GM23338 (cell line): ENCODE measurements around the gene CGNL1. TPM values are rescaled to one million over a fixed set of nuclear protein-coding genes. Genes with fewer than 3 reads are reported as not detected.

Source experiments
- ATAC-seq: fragments of 200-7000 bp; cut with Tn5 transposase; 3 replicates; pipeline ENCODE4 v1.9.1; 2020
- DNase-seq: peaks from one replicate; pipeline ENCODE4 v3.0.0-alpha.2; 2015; ENCODE audit warnings: low spot score
- H2AFZ ChIP-seq: fragments of 200-600 bp; sonication (generic); 2 replicates; pipeline ENCODE4 v1.8.0; 2016; ENCODE audit warnings: antibody characterized with exemption, mild to moderate bottlenecking, moderate library complexity
- H3F3A ChIP-seq: fragments of 200-600 bp; sonication (generic); replicated peaks from 2 replicates; pipeline ENCODE4 v1.8.0; 2017; ENCODE audit warnings: antibody characterized with exemption, mixed run types, low read depth
- H3K27ac ChIP-seq: fragments of 200-600 bp; sonication (generic); 2 replicates; pipeline ENCODE4 v1.6.1; 2016; ENCODE audit warnings: low read depth
- H3K27me3 ChIP-seq: fragments of 200-600 bp; sonication (generic); 2 replicates; pipeline ENCODE4 v1.8.0; 2016; ENCODE audit warnings: mild to moderate bottlenecking, mixed run types, moderate library complexity; ENCODE audit not compliant: insufficient read depth
- H3K36me3 ChIP-seq: fragments of 200-600 bp; sonication (generic); 2 replicates; pipeline ENCODE4 v1.8.0; 2016; ENCODE audit warnings: mild to moderate bottlenecking; ENCODE audit not compliant: insufficient read depth
- H3K4me1 ChIP-seq: fragments of 200-600 bp; sonication (generic); 2 replicates; pipeline ENCODE4 v1.8.0; 2016; ENCODE audit warnings: mild to moderate bottlenecking, moderate library complexity; ENCODE audit not compliant: insufficient read depth
- H3K4me2 ChIP-seq: fragments of 200-600 bp; sonication (generic); 2 replicates; pipeline ENCODE4 v1.7.1; 2017; ENCODE audit warnings: mixed run types
- H3K4me3 ChIP-seq: fragments of 200-600 bp; sonication (generic); 2 replicates; pipeline ENCODE4 v1.6.1; 2016; ENCODE audit warnings: mixed run types
- H3K79me2 ChIP-seq: fragments of 200-600 bp; sonication (generic); replicated peaks from 2 replicates; pipeline ENCODE4 v1.8.0; 2017; ENCODE audit warnings: mild to moderate bottlenecking; ENCODE audit not compliant: insufficient read depth
- H3K9me2 ChIP-seq: fragments of 200-600 bp; sonication (generic); 2 replicates; pipeline ENCODE4 v1.8.0; 2017; ENCODE audit not compliant: insufficient read depth
- H4K20me1 ChIP-seq: fragments of 200-600 bp; sonication (generic); replicated peaks from 2 replicates; pipeline ENCODE4 v1.8.0; 2017; ENCODE audit warnings: mild to moderate bottlenecking; ENCODE audit not compliant: insufficient read depth
- H3K27ac Mint-ChIP-seq: 2 replicates; pipeline ENCODE4 v1.8.0; 2020; ENCODE audit warnings: inconsistent platforms, mild to moderate bottlenecking, moderate library complexity, mixed read lengths
- H3K27me3 Mint-ChIP-seq: 3 replicates; pipeline ENCODE4 v1.8.0; 2022; ENCODE audit warnings: low read depth, mild to moderate bottlenecking, moderate library complexity, mixed read lengths, inconsistent platforms; ENCODE audit not compliant: insufficient read depth, poor library complexity
- H3K36me3 Mint-ChIP-seq: 3 replicates; pipeline ENCODE4 v1.8.0; 2021; ENCODE audit warnings: low read depth, mild to moderate bottlenecking, inconsistent platforms, moderate library complexity, mixed read lengths
- H3K4me1 Mint-ChIP-seq: 3 replicates; pipeline ENCODE4 v1.8.0; 2020; ENCODE audit warnings: mild to moderate bottlenecking, inconsistent platforms, mixed read lengths
- H3K4me3 Mint-ChIP-seq: 3 replicates; pipeline ENCODE4 v1.8.0; 2021; ENCODE audit warnings: moderate library complexity, mild to moderate bottlenecking, inconsistent platforms, mixed read lengths
- H3K9me3 Mint-ChIP-seq: 3 replicates; pipeline ENCODE4 v1.8.0; 2020; ENCODE audit warnings: moderate library complexity, mild to moderate bottlenecking, inconsistent platforms, mixed read lengths
- EZH2 ChIP-seq: fragments of 200-600 bp; sonication (generic); IDR thresholded peaks from one replicate; pipeline ENCODE4 v1.8.0; 2017; ENCODE audit warnings: antibody characterized with exemption, mild to moderate bottlenecking, low read depth; ENCODE audit not compliant: unreplicated experiment
- EZH2phosphoT487 ChIP-seq: fragments of 200-600 bp; sonication (generic); IDR thresholded peaks from one replicate; pipeline ENCODE4 v1.8.1; 2018; ENCODE audit warnings: antibody characterized with exemption; ENCODE audit not compliant: unreplicated experiment
- JUNB ChIP-seq: IDR thresholded peaks from one replicate; pipeline ENCODE4 v1.6.1; 2016; ENCODE audit warnings: antibody characterized with exemption; ENCODE audit not compliant: unreplicated experiment
- POLR2AphosphoS5 ChIP-seq: IDR thresholded peaks from 2 replicates; pipeline ENCODE4 v1.6.1; 2016; ENCODE audit warnings: antibody characterized with exemption, low read depth
- STAT1 ChIP-seq: IDR thresholded peaks from one replicate; pipeline ENCODE4 v1.6.1; 2016; ENCODE audit warnings: antibody characterized with exemption; ENCODE audit not compliant: unreplicated experiment
- ZNF114 ChIP-seq: fragments of 250-450 bp; sonication (Bioruptor Pico); IDR thresholded peaks from 2 replicates; pipeline ENCODE4 v1.5.0; 2020; ENCODE audit warnings: mild to moderate bottlenecking, moderate library complexity
- polyA plus RNA-seq: library from polyadenylated mRNA; unstranded; fragments of >200 nt; fragmentation: Nextera tagmentation; extraction: Ambion mirVana; gene quantifications from 2 replicates; pipeline ENCODE4 v1.2.1, GENCODE V29; 2016
- total RNA-seq: library from RNA; depleted of rRNA; stranded (reverse); fragments of >200 nt; shearing (Covaris generic); gene quantifications from 2 replicates; pipeline ENCODE4 v1.2.3, GENCODE V29; 2014
- TF ChIP-seq, protein P1 (sequence below): IDR thresholded peaks from 2 replicates; pipeline ENCODE4 v1.6.1; 2016; ENCODE audit warnings: antibody characterized with exemption
- TF ChIP-seq, protein P2 (sequence below): IDR thresholded peaks from one replicate; pipeline ENCODE4 v1.6.1; 2018; ENCODE audit warnings: antibody characterized with exemption; ENCODE audit not compliant: unreplicated experiment
- TF ChIP-seq, protein P3 (sequence below), 2 experiments: fragments of 200-600 bp in 1 of 2; sonication (generic) in 1 of 2; conservative IDR thresholded peaks; 2 replicates each; pipeline versions ENCODE4 v1.5.1 to v1.6.1; 2016 to 2017; ENCODE audit warnings: antibody characterized with exemption in 2 of 2, low read depth in 2 of 2, mild to moderate bottlenecking in 2 of 2, moderate library complexity in 1 of 2

Gene CGNL1
- total and polyA plus RNA-seq, 2 experiments from 2014 or later: 20.0 to 57.8 TPM

DNA sequence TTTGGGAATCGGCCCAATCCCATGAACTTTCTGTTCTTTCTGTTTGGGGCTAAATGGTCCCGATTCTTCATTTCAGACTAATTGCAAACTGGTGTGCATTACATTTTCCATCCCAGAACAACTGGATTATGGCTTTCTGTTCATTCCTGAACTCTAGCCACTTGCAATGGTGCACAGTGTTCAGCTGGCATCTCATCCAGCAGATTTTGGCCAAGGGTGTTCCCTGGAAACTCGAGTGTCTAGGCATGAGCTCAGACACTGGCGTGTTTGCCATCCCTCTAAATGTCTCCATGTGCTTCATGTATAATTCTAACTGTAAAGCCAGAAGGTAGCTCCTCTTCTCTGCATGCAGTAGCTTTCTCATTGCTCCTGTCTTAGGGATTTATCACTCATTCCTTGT, 118.3 kb downstream of the CGNL1 start (continued):
- no peak for TF ChIP-seq STAT1
- TF ChIP-seq JUNB: no peak
- TF ChIP-seq, protein P1, sequence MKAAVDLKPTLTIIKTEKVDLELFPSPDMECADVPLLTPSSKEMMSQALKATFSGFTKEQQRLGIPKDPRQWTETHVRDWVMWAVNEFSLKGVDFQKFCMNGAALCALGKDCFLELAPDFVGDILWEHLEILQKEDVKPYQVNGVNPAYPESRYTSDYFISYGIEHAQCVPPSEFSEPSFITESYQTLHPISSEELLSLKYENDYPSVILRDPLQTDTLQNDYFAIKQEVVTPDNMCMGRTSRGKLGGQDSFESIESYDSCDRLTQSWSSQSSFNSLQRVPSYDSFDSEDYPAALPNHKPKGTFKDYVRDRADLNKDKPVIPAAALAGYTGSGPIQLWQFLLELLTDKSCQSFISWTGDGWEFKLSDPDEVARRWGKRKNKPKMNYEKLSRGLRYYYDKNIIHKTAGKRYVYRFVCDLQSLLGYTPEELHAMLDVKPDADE: no peak
- TF ChIP-seq EZH2phosphoT487: no peak
- TF ChIP-seq, protein P2, sequence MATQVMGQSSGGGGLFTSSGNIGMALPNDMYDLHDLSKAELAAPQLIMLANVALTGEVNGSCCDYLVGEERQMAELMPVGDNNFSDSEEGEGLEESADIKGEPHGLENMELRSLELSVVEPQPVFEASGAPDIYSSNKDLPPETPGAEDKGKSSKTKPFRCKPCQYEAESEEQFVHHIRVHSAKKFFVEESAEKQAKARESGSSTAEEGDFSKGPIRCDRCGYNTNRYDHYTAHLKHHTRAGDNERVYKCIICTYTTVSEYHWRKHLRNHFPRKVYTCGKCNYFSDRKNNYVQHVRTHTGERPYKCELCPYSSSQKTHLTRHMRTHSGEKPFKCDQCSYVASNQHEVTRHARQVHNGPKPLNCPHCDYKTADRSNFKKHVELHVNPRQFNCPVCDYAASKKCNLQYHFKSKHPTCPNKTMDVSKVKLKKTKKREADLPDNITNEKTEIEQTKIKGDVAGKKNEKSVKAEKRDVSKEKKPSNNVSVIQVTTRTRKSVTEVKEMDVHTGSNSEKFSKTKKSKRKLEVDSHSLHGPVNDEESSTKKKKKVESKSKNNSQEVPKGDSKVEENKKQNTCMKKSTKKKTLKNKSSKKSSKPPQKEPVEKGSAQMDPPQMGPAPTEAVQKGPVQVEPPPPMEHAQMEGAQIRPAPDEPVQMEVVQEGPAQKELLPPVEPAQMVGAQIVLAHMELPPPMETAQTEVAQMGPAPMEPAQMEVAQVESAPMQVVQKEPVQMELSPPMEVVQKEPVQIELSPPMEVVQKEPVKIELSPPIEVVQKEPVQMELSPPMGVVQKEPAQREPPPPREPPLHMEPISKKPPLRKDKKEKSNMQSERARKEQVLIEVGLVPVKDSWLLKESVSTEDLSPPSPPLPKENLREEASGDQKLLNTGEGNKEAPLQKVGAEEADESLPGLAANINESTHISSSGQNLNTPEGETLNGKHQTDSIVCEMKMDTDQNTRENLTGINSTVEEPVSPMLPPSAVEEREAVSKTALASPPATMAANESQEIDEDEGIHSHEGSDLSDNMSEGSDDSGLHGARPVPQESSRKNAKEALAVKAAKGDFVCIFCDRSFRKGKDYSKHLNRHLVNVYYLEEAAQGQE: no peak

DNA sequence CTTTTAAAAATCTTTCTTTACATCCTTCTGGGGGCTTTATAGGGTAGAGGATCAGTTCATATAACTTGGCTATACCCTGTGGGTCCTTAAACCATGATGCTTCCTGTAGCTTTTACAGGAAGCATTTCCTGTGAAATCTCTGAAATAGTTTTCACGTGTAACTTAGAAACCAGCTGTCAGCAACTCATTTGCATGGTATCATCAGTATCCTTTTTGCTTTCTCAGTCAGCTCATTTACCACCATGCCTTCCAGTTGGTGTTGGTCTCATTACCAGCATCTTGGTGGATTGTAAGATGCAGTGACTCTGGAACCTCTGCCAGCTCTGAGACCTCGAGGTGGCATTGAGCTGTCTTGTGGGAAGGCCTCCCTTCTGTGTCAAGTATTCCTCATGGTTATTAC, 118.7 kb downstream of the CGNL1 start:
- Mint-ChIP-seq H3K9me3 (no peaks in the 10 kb centered on the region), H3K27me3 (peaks cover 6% of the 10 kb centered on the region), H3K27ac (no peak overlapping the region), H3K36me3 (no peaks in the 10 kb centered on the region), H3K4me3 (no peak overlapping the region), H3K4me1 (peaks cover 14% of the 10 kb centered on the region)
- Histone ChIP-seq H3K4me3 (no peak overlapping the region), H3K9me2 (peaks cover 4% of the 10 kb centered on the region; the same call in 1 of the 2 replicates), H3K36me3 (no peaks in the 10 kb centered on the region; the same call in 1 of the 2 replicates), H3K27ac (no peak overlapping the region), H2AFZ (no peak overlapping the region), H3K79me2 (peaks cover 8% of the 10 kb centered on the region; the same call in 1 of the 2 replicates), H3K27me3 (no peaks in the 10 kb centered on the region), H3F3A (no peaks in the 10 kb centered on the region), H4K20me1 (no peaks in the 10 kb centered on the region; the same call in 1 of the 2 replicates), H3K4me2 (no peak overlapping the region), H3K4me1 (0 out of 2 replicates have a peak, but pooled peaks cover 4% of the 10 kb centered on the region)
- ATAC-seq: no peak
- DNase-seq: no peak
- TF ChIP-seq ZNF114 (CRISPR knock-in tag) (no peak), EZH2phosphoT487 (no peak), EZH2 (no peak), POLR2AphosphoS5 (no peak)
- TF ChIP-seq, protein P1: no peak
- TF ChIP-seq, protein P2: no peak
- TF ChIP-seq, protein P3, sequence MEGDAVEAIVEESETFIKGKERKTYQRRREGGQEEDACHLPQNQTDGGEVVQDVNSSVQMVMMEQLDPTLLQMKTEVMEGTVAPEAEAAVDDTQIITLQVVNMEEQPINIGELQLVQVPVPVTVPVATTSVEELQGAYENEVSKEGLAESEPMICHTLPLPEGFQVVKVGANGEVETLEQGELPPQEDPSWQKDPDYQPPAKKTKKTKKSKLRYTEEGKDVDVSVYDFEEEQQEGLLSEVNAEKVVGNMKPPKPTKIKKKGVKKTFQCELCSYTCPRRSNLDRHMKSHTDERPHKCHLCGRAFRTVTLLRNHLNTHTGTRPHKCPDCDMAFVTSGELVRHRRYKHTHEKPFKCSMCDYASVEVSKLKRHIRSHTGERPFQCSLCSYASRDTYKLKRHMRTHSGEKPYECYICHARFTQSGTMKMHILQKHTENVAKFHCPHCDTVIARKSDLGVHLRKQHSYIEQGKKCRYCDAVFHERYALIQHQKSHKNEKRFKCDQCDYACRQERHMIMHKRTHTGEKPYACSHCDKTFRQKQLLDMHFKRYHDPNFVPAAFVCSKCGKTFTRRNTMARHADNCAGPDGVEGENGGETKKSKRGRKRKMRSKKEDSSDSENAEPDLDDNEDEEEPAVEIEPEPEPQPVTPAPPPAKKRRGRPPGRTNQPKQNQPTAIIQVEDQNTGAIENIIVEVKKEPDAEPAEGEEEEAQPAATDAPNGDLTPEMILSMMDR (conservative IDR thresholded peaks at IDR 0.05; ENCODE audit: low read depth in 2 of 2): no peak
